GM12878 (cell line): ENCODE results near the gene ABT1. TPM values are rescaled to one million over a fixed set of nuclear protein-coding genes. Genes with fewer than 3 reads are reported as not detected.
A peak's percentile ranks its signal among the peaks of the same experiment; 100 is the strongest.

Experiments
- ATAC-seq: fragments of 200-7000 bp; cut with Tn5 transposase; 3 replicates; pipeline ENCODE4 v1.9.1; 2020; ENCODE audit warnings: mild to moderate bottlenecking, moderate library complexity
- BruUV-seq: library from RNA; stranded (reverse); fragments of 400-500 nt; replicated peaks from 2 replicates; lab custom pipeline; 2021; lab: Mats Ljungman, UMichigan
- CTCF ChIA-PET: fragments of 300-600 bp; sonication (Branson Sonifier 250); formaldehyde crosslinking; extraction: SDS; loops from one replicate; lab custom pipeline; 2021; ENCODE audit warnings: inconsistent platforms; lab: Yijun Ruan, JAX
- POLR2A ChIA-PET: fragments of 350-600 bp; formaldehyde crosslinking; extraction: SDS; loops from one replicate; lab custom pipeline; 2021; ENCODE audit warnings: inconsistent platforms; lab: Charles Lee
- RAD21 ChIA-PET: fragments of 300-600 bp; sonication (Branson Sonifier 250); formaldehyde crosslinking; loops from one replicate; lab custom pipeline; 2023; ENCODE audit warnings: antibody characterized with exemption; ENCODE audit not compliant: unreplicated experiment; lab: Charles Lee
- SMC1A ChIA-PET: fragments of 300-600 bp; sonication (Branson Sonifier 250); formaldehyde crosslinking; loops from one replicate; lab custom pipeline; 2023; ENCODE audit not compliant: unreplicated experiment, uncharacterized antibody; lab: Charles Lee
- DNase-seq: peaks from one replicate; pipeline ENCODE4 v3.0.0-alpha.2; 2011; ENCODE audit warnings: low read depth, low spot score
- FAIRE-seq: peaks from 3 replicates; lab custom pipeline; 2011; peaks lifted over from hg19 to GRCh38; lab: Jason Lieb, UNC
- H2AFZ ChIP-seq: 2 replicates; pipeline ENCODE4 v1.6.0; 2011; ENCODE audit warnings: low read depth, low read length, control low read depth; ENCODE audit not compliant: control insufficient read depth
- H3K27ac ChIP-seq: 2 replicates; pipeline ENCODE4 v1.5.1; 2011; ENCODE audit warnings: control low read depth; ENCODE audit not compliant: control insufficient read depth, insufficient read depth
- H3K27me3 ChIP-seq, 2 experiments: replicated peaks in 1 of 2; 2 replicates each; pipeline versions ENCODE4 v1.6.0 to v1.6.1; 2011; ENCODE audit warnings: low read length in 1 of 2; ENCODE audit not compliant: control insufficient read depth in 2 of 2, insufficient read depth in 2 of 2
- H3K36me3 ChIP-seq, 2 experiments: 2 replicates each; pipeline ENCODE4 v1.5.1; 2011; ENCODE audit warnings: low read length in 1 of 2; ENCODE audit not compliant: control insufficient read depth in 2 of 2, insufficient read depth in 2 of 2
- H3K4me1 ChIP-seq: 2 replicates; pipeline ENCODE4 v1.6.1; 2011; ENCODE audit warnings: mild to moderate bottlenecking, low read length, moderate library complexity, mixed read lengths; ENCODE audit not compliant: control insufficient read depth, insufficient read depth
- H3K4me2 ChIP-seq: 2 replicates; pipeline ENCODE4 v1.6.0; 2011; ENCODE audit warnings: control low read depth; ENCODE audit not compliant: control insufficient read depth, insufficient read depth
- H3K4me3 ChIP-seq: fragments of 200-600 bp; sonication (generic); 2 replicates; pipeline ENCODE4 v1.5.1; 2016
- H3K79me2 ChIP-seq: 2 replicates; pipeline ENCODE4 v1.6.0; 2011; ENCODE audit warnings: low read length; ENCODE audit not compliant: control insufficient read depth, insufficient read depth
- H3K9ac ChIP-seq: 2 replicates; pipeline ENCODE4 v1.8.0; 2011; ENCODE audit warnings: low read length, control low read depth, mixed read lengths; ENCODE audit not compliant: control insufficient read depth, insufficient read depth
- H3K9me3 ChIP-seq: replicated peaks from 3 replicates; pipeline ENCODE4 v1.5.1; 2011; ENCODE audit warnings: mild to moderate bottlenecking, low read length; ENCODE audit not compliant: control insufficient read depth, insufficient read depth
- H4K20me1 ChIP-seq: 2 replicates; pipeline ENCODE4 v1.6.0; 2011; ENCODE audit not compliant: control insufficient read depth, insufficient read depth
- ATF2 ChIP-seq: IDR thresholded peaks from 2 replicates; pipeline ENCODE4 v1.6.1; 2012; ENCODE audit warnings: low read length, inconsistent platforms
- CHD4 ChIP-seq: fragments of 200-600 bp; sonication (generic); IDR thresholded peaks from 2 replicates; pipeline ENCODE4 v1.6.1; 2016; ENCODE audit warnings: mild to moderate bottlenecking
- ETV6 ChIP-seq, 2 experiments: fragments of 450-650 bp in 1 of 2; IDR thresholded peaks in 1 of 2; conservative IDR thresholded peaks in 1 of 2; 2 replicates each; pipeline ENCODE4 v1.6.1; 2014; ENCODE audit warnings: antibody characterized with exemption in 1 of 2, borderline replicate concordance in 1 of 2, low read depth in 1 of 2, mild to moderate bottlenecking in 1 of 2, moderate library complexity in 1 of 2
- HDAC2 ChIP-seq: fragments of 200-600 bp; sonication (generic); IDR thresholded peaks from 2 replicates; pipeline ENCODE4 v1.6.1; 2017
- MLLT1 ChIP-seq: fragments of 450-650 bp; IDR thresholded peaks from 2 replicates; pipeline ENCODE4 v1.6.1; 2016; ENCODE audit warnings: mild to moderate bottlenecking
- MTA2 ChIP-seq: fragments of 450-650 bp; IDR thresholded peaks from 2 replicates; pipeline ENCODE4 v1.6.1; 2016; ENCODE audit warnings: low read depth, mild to moderate bottlenecking, moderate library complexity
- NR2C1 ChIP-seq: fragments of 450-650 bp; IDR thresholded peaks from 2 replicates; pipeline ENCODE4 v1.6.1; 2017; ENCODE audit warnings: antibody characterized with exemption, mild to moderate bottlenecking, moderate library complexity
- NRF1 ChIP-seq: conservative IDR thresholded peaks from 2 replicates; pipeline ENCODE4 v1.6.1; 2011; ENCODE audit warnings: mild to moderate bottlenecking, low read depth, low read length, improper control_type of control experiment
- RCOR1 ChIP-seq: conservative IDR thresholded peaks from 2 replicates; pipeline ENCODE4 v1.6.1; 2012; ENCODE audit warnings: low read depth, low read length, improper control_type of control experiment
- SP1 ChIP-seq: IDR thresholded peaks from one replicate; pipeline ENCODE4 v1.6.1; 2011; ENCODE audit warnings: low read depth, low read length
- TCF12 ChIP-seq: IDR thresholded peaks from 2 replicates; pipeline ENCODE4 v1.6.1; 2011; ENCODE audit warnings: low read depth, mild to moderate bottlenecking, low read length
- ZSCAN29 ChIP-seq: fragments of 450-650 bp; IDR thresholded peaks from 2 replicates; pipeline ENCODE4 v1.6.1; 2017; ENCODE audit warnings: mild to moderate bottlenecking, moderate library complexity
- WGBS: methylation state at CpG from one replicate; pipeline ENCODE4 v1.1.6; 2016; ENCODE audit warnings: low lambda C conversion rate; ENCODE audit not compliant: insufficient replicate concordance, insufficient coverage; ENCODE audit errors: missing lambda C conversion rate; 5-methylcytosine and 5-hydroxymethylcytosine counted together
- in situ Hi-C: fragments of 300-500 bp; cut with MboI; formaldehyde crosslinking; loops from 9 replicates; pipeline ENCODE4 v1.14.3; 2018; ENCODE audit warnings: mixed read lengths
- intact Hi-C: fragments of 100-400 bp; cut with micrococcal nuclease; formaldehyde crosslinking; loops from one replicate; pipeline ENCODE4 v1.14.2; 2022; ENCODE audit not compliant: unreplicated experiment
- polyA plus RNA-seq, 11 experiments: library from polyadenylated mRNA; depleted of rRNA in 4 of 11; unstranded in 6 of 11; stranded (reverse) in 5 of 11; fragments of >200 nt; fragmentation: Nextera tagmentation in 4 of 11; fragmentation: Illumina TruSeq in 1 of 11; extraction: Ambion mirVana in 4 of 11; extraction: Trizol in 1 of 11; gene quantifications; 1 replicate in 1 of 11; 2 replicates in 10 of 11; pipeline versions ENCODE4 v1.2.1 to v1.2.3, GENCODE V29; 2011 to 2016; ENCODE audit warnings: inconsistent platforms in 2 of 11, missing spikeins in 2 of 11, low read depth in 1 of 11
- total RNA-seq, 4 experiments: library from RNA; depleted of rRNA in 3 of 4; stranded (reverse); fragments of >200 nt in 3 of 4; fragmentation: Illumina TruSeq in 1 of 4; extraction: Trizol in 1 of 4; gene quantifications; 2 replicates each; pipeline versions ENCODE4 v1.2.1 to v1.2.3, GENCODE V29; 2013 to 2021
- TF ChIP-seq, protein P1 (sequence below): IDR thresholded peaks from 2 replicates; pipeline ENCODE4 v1.6.1; 2011; ENCODE audit warnings: low read depth, low read length, improper control_type of control experiment, borderline replicate concordance
- TF ChIP-seq, protein P2 (sequence below): fragments of 450-650 bp; IDR thresholded peaks from 2 replicates; pipeline ENCODE4 v1.6.1; 2018; ENCODE audit warnings: borderline replicate concordance, mild to moderate bottlenecking; ENCODE audit not compliant: partially characterized antibody

The ABT1 gene
- total and polyA plus RNA-seq, 10 of the 15 experiments (the other 5 are each of a cell fraction or from before 2014, with no cell fraction given) = 8.4 to 43.5 (median 28.2) TPM

DNA sequence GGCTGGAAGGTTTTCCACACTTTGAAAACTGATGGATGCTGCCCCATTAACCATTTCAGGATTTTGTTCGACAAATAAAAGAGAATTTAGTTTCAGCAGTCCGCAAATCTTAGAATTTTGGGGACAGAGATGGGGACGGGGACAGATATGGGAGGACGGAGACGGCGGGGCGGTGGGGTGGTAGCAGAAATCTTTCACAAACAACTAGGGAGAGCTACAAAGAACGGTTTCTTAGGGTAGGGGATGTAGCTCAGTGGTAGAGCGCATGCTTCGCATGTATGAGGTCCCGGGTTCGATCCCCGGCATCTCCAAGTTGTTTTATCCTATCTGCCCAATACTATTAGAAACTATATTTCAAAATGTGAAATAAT lies 43.5 kb upstream of the ABT1 start:
- under 1% methylated on average over 13 of the region's 13 CpGs for WGBS
- Histone ChIP-seq H3K4me2 (peak overlapping the region; percentile 92), H2AFZ (peak overlapping the region; percentile 90), H4K20me1 (no peaks in the 10 kb centered on the region), H3K4me3 (peak overlapping the region; percentile 80), H3K4me1 (0 out of 2 replicates have a peak, but pooled peaks cover 3% of the 10 kb centered on the region), H3K36me3 (no peaks in the 10 kb centered on the region), H3K9me3 (no peaks in the 10 kb centered on the region), H3K27ac (peak overlapping the region; percentile 69), H3K27me3 (no peaks in the 10 kb centered on the region), H3K79me2 (no peaks in the 10 kb centered on the region), H3K9ac (peak overlapping the region; percentile 72)
- ChIA-PET RAD21 (interaction anchor here (0.8 to 5.5 kb wide), 9 partner anchors 10 to 246 kb away, joined by 3 to 40 read pairs (median 12); partner anchors contain the start of gene HMGN4), POLR2A (interaction anchor here (0.6 to 4.5 kb wide), 11 partner anchors 9 to 365 kb away, joined by 3 to 29 read pairs (median 8); partner anchors contain the start of gene HMGN4), SMC1A (interaction anchor here (0.6 to 4.5 kb wide), 14 partner anchors 8 to 244 kb away, joined by 3 to 44 read pairs (median 6); partner anchors contain the start of gene HMGN4), CTCF (interaction anchor here (0.7 to 4.1 kb wide), 11 partner anchors 10 to 245 kb away, joined by 3 to 28 read pairs (median 3); partner anchors contain the start of gene HMGN4)
- intact Hi-C loops (loop anchor here (1.0 to 10.0 kb wide), 4 partner anchors 15 to 378 kb away; partner anchors contain the start of gene HMGN4), in situ Hi-C loops (loop anchor here (5.0 kb wide), 1 partner anchor 221 kb away; no protein-coding TSS in a partner anchor)
- no peak for FAIRE-seq
- no peak for DNase-seq
- no TSS peak for BruUV-seq
- peak; percentile 54 for ATAC-seq
- TF ChIP-seq CHD4 = no peak
- TF ChIP-seq, protein P1, sequence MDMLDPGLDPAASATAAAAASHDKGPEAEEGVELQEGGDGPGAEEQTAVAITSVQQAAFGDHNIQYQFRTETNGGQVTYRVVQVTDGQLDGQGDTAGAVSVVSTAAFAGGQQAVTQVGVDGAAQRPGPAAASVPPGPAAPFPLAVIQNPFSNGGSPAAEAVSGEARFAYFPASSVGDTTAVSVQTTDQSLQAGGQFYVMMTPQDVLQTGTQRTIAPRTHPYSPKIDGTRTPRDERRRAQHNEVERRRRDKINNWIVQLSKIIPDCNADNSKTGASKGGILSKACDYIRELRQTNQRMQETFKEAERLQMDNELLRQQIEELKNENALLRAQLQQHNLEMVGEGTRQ = no peak
- no peak for TF ChIP-seq TCF12
- TF ChIP-seq HDAC2 = no peak
- no peak for TF ChIP-seq SP1
- TF ChIP-seq ETV6 (conservative IDR thresholded peaks at IDR 0.05 in 1 of 2, IDR thresholded peaks at IDR 0.05 in 1 of 2; ENCODE audit: borderline replicate concordance in 1 of 2, low read depth in 1 of 2) = no peak
- no peak for TF ChIP-seq MTA2
- TF ChIP-seq, protein P2, sequence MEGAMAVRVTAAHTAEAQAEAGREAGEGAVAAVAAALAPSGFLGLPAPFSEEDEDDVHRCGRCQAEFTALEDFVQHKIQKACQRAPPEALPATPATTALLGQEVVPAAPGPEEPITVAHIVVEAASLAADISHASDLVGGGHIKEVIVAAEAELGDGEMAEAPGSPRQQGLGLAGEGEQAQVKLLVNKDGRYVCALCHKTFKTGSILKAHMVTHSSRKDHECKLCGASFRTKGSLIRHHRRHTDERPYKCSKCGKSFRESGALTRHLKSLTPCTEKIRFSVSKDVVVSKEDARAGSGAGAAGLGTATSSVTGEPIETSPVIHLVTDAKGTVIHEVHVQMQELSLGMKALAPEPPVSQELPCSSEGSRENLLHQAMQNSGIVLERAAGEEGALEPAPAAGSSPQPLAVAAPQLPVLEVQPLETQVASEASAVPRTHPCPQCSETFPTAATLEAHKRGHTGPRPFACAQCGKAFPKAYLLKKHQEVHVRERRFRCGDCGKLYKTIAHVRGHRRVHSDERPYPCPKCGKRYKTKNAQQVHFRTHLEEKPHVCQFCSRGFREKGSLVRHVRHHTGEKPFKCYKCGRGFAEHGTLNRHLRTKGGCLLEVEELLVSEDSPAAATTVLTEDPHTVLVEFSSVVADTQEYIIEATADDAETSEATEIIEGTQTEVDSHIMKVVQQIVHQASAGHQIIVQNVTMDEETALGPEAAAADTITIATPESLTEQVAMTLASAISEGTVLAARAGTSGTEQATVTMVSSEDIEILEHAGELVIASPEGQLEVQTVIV = no peak
- TF ChIP-seq ATF2 = peak; percentile 12; the same call in 1 of the 2 replicates
- TF ChIP-seq RCOR1 = no peak
- no peak for TF ChIP-seq NRF1
- no peak for TF ChIP-seq MLLT1
- TF ChIP-seq ZSCAN29 = peak; percentile 98
- no peak for TF ChIP-seq NR2C1
